GM12878 (cell line): ENCODE data around the gene AMBRA1.

Source experiments
- CHD2 ChIP-seq: IDR thresholded peaks from 2 replicates; pipeline ENCODE4 v1.6.1; 2011; ENCODE audit warnings: low read depth, low read length, improper control_type of control experiment, borderline replicate concordance
- JUND ChIP-seq: IDR thresholded peaks from 2 replicates; pipeline ENCODE4 v1.6.1; 2012; ENCODE audit warnings: low read depth, mild to moderate bottlenecking, low read length, improper control_type of control experiment, moderate library complexity
- RAD21 ChIP-seq: IDR thresholded peaks from 2 replicates; pipeline ENCODE4 v1.6.1; 2011; ENCODE audit warnings: mild to moderate bottlenecking, low read depth, low read length, moderate library complexity; ENCODE audit not compliant: insufficient read depth
- RFX5 ChIP-seq: IDR thresholded peaks from 2 replicates; pipeline ENCODE4 v1.6.1; 2011; ENCODE audit warnings: low read depth, low read length, improper control_type of control experiment

DNA sequence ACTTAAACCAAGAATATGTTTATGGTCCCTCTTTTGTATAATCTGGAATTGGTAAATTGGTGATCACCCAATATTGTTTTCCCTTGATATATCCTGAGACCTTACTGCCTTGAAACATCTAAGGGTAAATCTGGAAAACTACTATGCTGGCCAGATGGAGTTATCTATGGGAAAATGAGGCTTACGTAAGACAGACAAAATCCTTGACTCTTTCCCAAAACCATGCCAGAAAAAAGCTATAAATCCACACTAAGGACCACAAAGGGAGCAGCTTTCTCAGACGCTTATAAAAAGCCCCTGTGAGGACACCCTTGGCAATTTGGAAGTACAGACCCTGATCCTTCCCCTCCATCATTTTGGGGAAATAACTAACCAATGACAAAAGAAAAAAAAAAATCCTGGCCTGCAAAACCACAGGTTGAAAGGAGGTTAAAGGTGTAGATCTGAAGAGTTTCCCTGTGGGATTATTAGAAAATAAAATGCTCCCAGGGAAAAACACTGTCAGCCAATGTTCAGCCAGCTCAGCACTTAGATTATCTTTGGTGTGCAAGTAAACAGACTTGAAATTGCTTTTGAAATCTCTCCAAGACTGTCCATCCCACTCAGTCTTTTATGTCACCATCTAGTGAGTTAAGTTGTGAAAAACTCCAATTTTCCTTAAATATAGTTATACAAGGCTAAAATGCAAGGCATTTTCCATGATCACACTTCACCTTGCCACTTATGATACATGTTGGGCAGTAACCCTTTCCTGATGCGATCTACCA is 6.6 kb upstream of the AMBRA1 start:
- TF ChIP-seq JUND: no peak
- TF ChIP-seq RAD21: no peak
- TF ChIP-seq RFX5: no peak
- no peak for TF ChIP-seq CHD2
